GM12878 (cell line): ENCODE results near the gene DLL1. TPM values are rescaled to one million over a fixed set of nuclear protein-coding genes. Genes with fewer than 3 reads are reported as not detected.

Experiments used
- ATAC-seq: fragments of 200-7000 bp; cut with Tn5 transposase; 3 replicates; pipeline ENCODE4 v1.9.1; 2020; ENCODE audit warnings: mild to moderate bottlenecking, moderate library complexity
- Bru-seq: library from RNA; stranded (reverse); fragments of 400-500 nt; gene quantifications from one replicate; lab custom pipeline; 2021; lab: Mats Ljungman, UMichigan
- BruChase-seq, 2 experiments: library from RNA; stranded (reverse); fragments of 400-500 nt; gene quantifications; one replicate each; lab custom pipeline; 2021; lab: Mats Ljungman, UMichigan
- BruUV-seq: library from RNA; stranded (reverse); fragments of 400-500 nt; replicated peaks from 2 replicates; lab custom pipeline; 2021; lab: Mats Ljungman, UMichigan
- CTCF ChIA-PET: fragments of 300-600 bp; sonication (Branson Sonifier 250); formaldehyde crosslinking; extraction: SDS; loops from one replicate; lab custom pipeline; 2021; ENCODE audit warnings: inconsistent platforms; lab: Yijun Ruan, JAX
- POLR2A ChIA-PET: fragments of 350-600 bp; formaldehyde crosslinking; extraction: SDS; loops from one replicate; lab custom pipeline; 2021; ENCODE audit warnings: inconsistent platforms; lab: Charles Lee
- RAD21 ChIA-PET: fragments of 300-600 bp; sonication (Branson Sonifier 250); formaldehyde crosslinking; loops from one replicate; lab custom pipeline; 2023; ENCODE audit warnings: antibody characterized with exemption; ENCODE audit not compliant: unreplicated experiment; lab: Charles Lee
- SMC1A ChIA-PET: fragments of 300-600 bp; sonication (Branson Sonifier 250); formaldehyde crosslinking; loops from one replicate; lab custom pipeline; 2023; ENCODE audit not compliant: unreplicated experiment, uncharacterized antibody; lab: Charles Lee
- DNase-seq: peaks from one replicate; pipeline ENCODE4 v3.0.0-alpha.2; 2011; ENCODE audit warnings: low read depth, low spot score
- FAIRE-seq: peaks from 3 replicates; lab custom pipeline; 2011; peaks lifted over from hg19 to GRCh38; lab: Jason Lieb, UNC
- H2AFZ ChIP-seq: 2 replicates; pipeline ENCODE4 v1.6.0; 2011; ENCODE audit warnings: low read depth, low read length, control low read depth; ENCODE audit not compliant: control insufficient read depth
- H3K27ac ChIP-seq: 2 replicates; pipeline ENCODE4 v1.5.1; 2011; ENCODE audit warnings: control low read depth; ENCODE audit not compliant: control insufficient read depth, insufficient read depth
- H3K27me3 ChIP-seq, 2 experiments: replicated peaks in 1 of 2; 2 replicates each; pipeline versions ENCODE4 v1.6.0 to v1.6.1; 2011; ENCODE audit warnings: low read length in 1 of 2; ENCODE audit not compliant: control insufficient read depth in 2 of 2, insufficient read depth in 2 of 2
- H3K36me3 ChIP-seq, 2 experiments: 2 replicates each; pipeline ENCODE4 v1.5.1; 2011; ENCODE audit warnings: low read length in 1 of 2; ENCODE audit not compliant: control insufficient read depth in 2 of 2, insufficient read depth in 2 of 2
- H3K4me1 ChIP-seq: 2 replicates; pipeline ENCODE4 v1.6.1; 2011; ENCODE audit warnings: mild to moderate bottlenecking, low read length, moderate library complexity, mixed read lengths; ENCODE audit not compliant: control insufficient read depth, insufficient read depth
- H3K4me2 ChIP-seq: 2 replicates; pipeline ENCODE4 v1.6.0; 2011; ENCODE audit warnings: control low read depth; ENCODE audit not compliant: control insufficient read depth, insufficient read depth
- H3K4me3 ChIP-seq: fragments of 200-600 bp; sonication (generic); 2 replicates; pipeline ENCODE4 v1.5.1; 2016
- H3K79me2 ChIP-seq: 2 replicates; pipeline ENCODE4 v1.6.0; 2011; ENCODE audit warnings: low read length; ENCODE audit not compliant: control insufficient read depth, insufficient read depth
- H3K9ac ChIP-seq: 2 replicates; pipeline ENCODE4 v1.8.0; 2011; ENCODE audit warnings: low read length, control low read depth, mixed read lengths; ENCODE audit not compliant: control insufficient read depth, insufficient read depth
- H3K9me3 ChIP-seq: replicated peaks from 3 replicates; pipeline ENCODE4 v1.5.1; 2011; ENCODE audit warnings: mild to moderate bottlenecking, low read length; ENCODE audit not compliant: control insufficient read depth, insufficient read depth
- H4K20me1 ChIP-seq: 2 replicates; pipeline ENCODE4 v1.6.0; 2011; ENCODE audit not compliant: control insufficient read depth, insufficient read depth
- CREM ChIP-seq: IDR thresholded peaks from 2 replicates; pipeline ENCODE4 v1.6.1; 2014; ENCODE audit warnings: antibody characterized with exemption, low read depth
- DPF2 ChIP-seq: fragments of 450-650 bp; IDR thresholded peaks from 2 replicates; pipeline ENCODE4 v1.6.1; 2017; ENCODE audit warnings: mild to moderate bottlenecking
- GATAD2B ChIP-seq: fragments of 450-650 bp; conservative IDR thresholded peaks from 2 replicates; pipeline ENCODE4 v1.6.1; 2017; ENCODE audit warnings: low read depth, mild to moderate bottlenecking, moderate library complexity
- IKZF1 ChIP-seq: fragments of 450-650 bp; conservative IDR thresholded peaks from 2 replicates; pipeline ENCODE4 v1.6.1; 2017; ENCODE audit warnings: antibody characterized with exemption, mild to moderate bottlenecking
- LARP7 ChIP-seq: fragments of 450-650 bp; IDR thresholded peaks from 2 replicates; pipeline ENCODE4 v1.6.1; 2017; ENCODE audit warnings: mild to moderate bottlenecking
- MEF2B ChIP-seq: fragments of 450-650 bp; IDR thresholded peaks from 2 replicates; pipeline ENCODE4 v1.6.1; 2018; ENCODE audit warnings: mild to moderate bottlenecking, moderate library complexity; ENCODE audit not compliant: partially characterized antibody, poor library complexity, severe bottlenecking
- NBN ChIP-seq: fragments of 450-650 bp; IDR thresholded peaks from 2 replicates; pipeline ENCODE4 v1.6.1; 2016
- NFXL1 ChIP-seq: fragments of 450-650 bp; IDR thresholded peaks from 2 replicates; pipeline ENCODE4 v1.6.1; 2017; ENCODE audit warnings: antibody characterized with exemption, mild to moderate bottlenecking, borderline replicate concordance
- NKRF ChIP-seq: fragments of 450-650 bp; conservative IDR thresholded peaks from 2 replicates; pipeline ENCODE4 v1.6.1; 2017; ENCODE audit warnings: mild to moderate bottlenecking, moderate library complexity
- POLR2A ChIP-seq: IDR thresholded peaks from 2 replicates; pipeline ENCODE4 v1.6.1; 2011; ENCODE audit warnings: low read depth, mild to moderate bottlenecking, low read length
- STAT3 ChIP-seq: IDR thresholded peaks from 2 replicates; pipeline ENCODE4 v1.6.1; 2011; ENCODE audit warnings: low read depth, low read length, improper control_type of control experiment
- ZBTB40 ChIP-seq: fragments of 450-650 bp; IDR thresholded peaks from 2 replicates; pipeline ENCODE4 v1.6.1; 2016; ENCODE audit warnings: mild to moderate bottlenecking, moderate library complexity, borderline replicate concordance
- ZSCAN29 ChIP-seq: fragments of 450-650 bp; IDR thresholded peaks from 2 replicates; pipeline ENCODE4 v1.6.1; 2017; ENCODE audit warnings: mild to moderate bottlenecking, moderate library complexity
- WGBS: methylation state at CpG from one replicate; pipeline ENCODE4 v1.1.6; 2016; ENCODE audit warnings: low lambda C conversion rate; ENCODE audit not compliant: insufficient replicate concordance, insufficient coverage; ENCODE audit errors: missing lambda C conversion rate; 5-methylcytosine and 5-hydroxymethylcytosine counted together
- in situ Hi-C: fragments of 300-500 bp; cut with MboI; formaldehyde crosslinking; loops from 9 replicates; pipeline ENCODE4 v1.14.3; 2018; ENCODE audit warnings: mixed read lengths
- intact Hi-C: fragments of 100-400 bp; cut with micrococcal nuclease; formaldehyde crosslinking; loops from one replicate; pipeline ENCODE4 v1.14.2; 2022; ENCODE audit not compliant: unreplicated experiment
- long read RNA-seq, 2 experiments: library from polyadenylated mRNA; unstranded; transcript quantifications; one replicate each; pipeline ENCODE4 v2.0.0, GENCODE V29; 2019 to 2020
- polyA minus RNA-seq, 3 experiments: library from RNA; depleted of rRNA, polyadenylated mRNA; stranded (reverse); fragments of >200 nt; gene quantifications; 2 replicates each; pipeline ENCODE4 v1.2.3, GENCODE V29; 2011
- polyA plus RNA-seq, 11 experiments: library from polyadenylated mRNA; depleted of rRNA in 4 of 11; unstranded in 6 of 11; stranded (reverse) in 5 of 11; fragments of >200 nt; fragmentation: Nextera tagmentation in 4 of 11; fragmentation: Illumina TruSeq in 1 of 11; extraction: Ambion mirVana in 4 of 11; extraction: Trizol in 1 of 11; gene quantifications; 1 replicate in 1 of 11; 2 replicates in 10 of 11; pipeline versions ENCODE4 v1.2.1 to v1.2.3, GENCODE V29; 2011 to 2016; ENCODE audit warnings: inconsistent platforms in 2 of 11, missing spikeins in 2 of 11, low read depth in 1 of 11
- total RNA-seq, 4 experiments: library from RNA; depleted of rRNA in 3 of 4; stranded (reverse); fragments of >200 nt in 3 of 4; fragmentation: Illumina TruSeq in 1 of 4; extraction: Trizol in 1 of 4; gene quantifications; 2 replicates each; pipeline versions ENCODE4 v1.2.1 to v1.2.3, GENCODE V29; 2013 to 2021

Gene DLL1
- total RNA-seq (2013; cell fraction: nucleolus; rRNA removed): 3.6 and 4.7 TPM in 2 replicates
- total RNA-seq (2014; rRNA removed): 0.16 and 0.23 TPM in 2 replicates
- total RNA-seq (2014; rRNA removed; fragmentation: Illumina TruSeq; extraction: Trizol): 0.04 and 0.05 TPM in 2 replicates
- 0.54 and 0.88 TPM in 2 replicates for total RNA-seq (2021)
- polyA plus RNA-seq (2011; ENCODE audit: low read depth): 0.09 TPM
- polyA plus RNA-seq (2011; rRNA removed): 0.80 and 0.84 TPM in 2 replicates
- 0.94 and 1.5 TPM in 2 replicates for polyA plus RNA-seq (2011; cell fraction: cytosol; rRNA removed)
- polyA plus RNA-seq (2011; cell fraction: nucleus; rRNA removed): 6.7 and 7.7 TPM in 2 replicates
- 0.35 and 1.0 TPM in 2 replicates for polyA plus RNA-seq (2012)
- 0.07 TPM in 1 of 2 replicates, not detected in the other for polyA plus RNA-seq (2014; fragmentation: Illumina TruSeq; extraction: Trizol)
- polyA plus RNA-seq (2014; fragmentation: Nextera tagmentation; extraction: Ambion mirVana): under 1 TPM; 0.02 to 0.04 TPM
- polyA plus RNA-seq (2014; rRNA removed): 0.32 and 1.7 TPM in 2 replicates
- polyA plus RNA-seq (2016; fragmentation: Nextera tagmentation; extraction: Ambion mirVana): under 1 TPM; 0.16 to 0.39 TPM
- polyA minus RNA-seq (2011; rRNA and poly(A)+ RNA removed): 0.37 and 0.82 TPM in 2 replicates
- polyA minus RNA-seq (2011; cell fraction: cytosol; rRNA and poly(A)+ RNA removed): 0.62 and 0.67 TPM in 2 replicates
- 1.2 and 1.5 TPM in 2 replicates for polyA minus RNA-seq (2011; cell fraction: nucleus; rRNA and poly(A)+ RNA removed)
- percentile 44 among the genes with signal in this experiment for Bru-seq, nascent RNA
- percentile 45 among the genes with signal in this experiment for BruChase-seq, experiment 1, labeled RNA remaining after a 6-hour chase
- BruChase-seq, experiment 2, labeled RNA remaining after a 2-hour chase: percentile 49 among the genes with signal in this experiment
- long read RNA-seq, experiment 1: 0 reads
- long read RNA-seq, experiment 2, partial matches to known transcripts: 1 of 1 reads
- long read RNA-seq, experiment 2, other reads (novel, unspliced or antisense): 0 of 1 reads

GRCh38 chr6:170290296-170291128 lies at the start of gene DLL1:
DLL1 (minus strand) TSS chr6:170291078; CDS start chr6:170290139, 939 bp downstream.
- FAIRE-seq: no peak
- peak within 1 kb of the TSS; percentile 39; the same call in 1 of the 2 replicates for H3K9ac ChIP-seq
- H3K4me3 ChIP-seq: peak within 1 kb of the TSS; percentile 84
- intact Hi-C loops (loop anchor here (2.0 to 10.0 kb wide), 2 partner anchors 18 to 456 kb away; no protein-coding TSS in a partner anchor), in situ Hi-C loops (no loop called here)
- RAD21 ChIA-PET: interaction anchor here (0.7 to 1.2 kb wide), 6 partner anchors 15 to 307 kb away, joined by 3 to 5 read pairs (median 4); no protein-coding TSS in a partner anchor
- peak within 1 kb of the TSS; percentile 82 for H3K4me2 ChIP-seq
- CTCF ChIA-PET: interaction anchor here (0.6 to 2.2 kb wide), 3 partner anchors 18 to 458 kb away, joined by 3 to 5 read pairs (median 3); no protein-coding TSS in a partner anchor
- no TSS peak for BruUV-seq
- H3K79me2 ChIP-seq: no peaks in the 10 kb centered on the region
- no peaks in the 10 kb centered on the region for H4K20me1 ChIP-seq
- peak within 1 kb of the TSS; percentile 17; the same call in 1 of the 2 replicates for H2AFZ ChIP-seq
- H3K36me3 ChIP-seq: no peaks in the 10 kb centered on the region
- H3K4me1 ChIP-seq: peaks cover 19% of the 10 kb centered on the region
- ATAC-seq: peak; percentile 63
- DNase-seq: no peak
- SMC1A ChIA-PET: interaction anchor here (2.0 kb wide), 1 partner anchor 23 kb away, joined by 4 read pairs; no protein-coding TSS in a partner anchor
- no peaks in the 10 kb centered on the region for H3K9me3 ChIP-seq
- POLR2A ChIA-PET: interaction anchor here (0.9 kb wide), 1 partner anchor 18 kb away, joined by 3 read pairs; no protein-coding TSS in a partner anchor
- H3K27me3 ChIP-seq: peaks cover 11 to 41% of the 10 kb centered on the region in 2 experiments
- H3K27ac ChIP-seq: no peak within 1 kb of the TSS
- 1% methylated on average over 78 of the region's 83 CpGs for WGBS
- TF ChIP-seq ZBTB40: no peak
- 0 out of 2 replicates have a peak, but pooled peaks have one; percentile 11 for TF ChIP-seq NKRF
- TF ChIP-seq CREM: no peak
- TF ChIP-seq NFXL1: peak; percentile 96
- TF ChIP-seq DPF2: peak; percentile 47
- TF ChIP-seq NBN: no peak
- TF ChIP-seq GATAD2B: peak; percentile 57; the same call in 1 of the 2 replicates
- TF ChIP-seq IKZF1: peak; percentile 78
- TF ChIP-seq STAT3: no peak
- TF ChIP-seq POLR2A: peak; percentile 80
- TF ChIP-seq MEF2B: peak; percentile 82
- TF ChIP-seq LARP7: 0 out of 2 replicates have a peak, but pooled peaks have one; percentile 46
- TF ChIP-seq ZSCAN29: 0 out of 2 replicates have a peak, but pooled peaks have one; percentile 48
